ENCODE measurements around the gene CCDC187.

DNA sequence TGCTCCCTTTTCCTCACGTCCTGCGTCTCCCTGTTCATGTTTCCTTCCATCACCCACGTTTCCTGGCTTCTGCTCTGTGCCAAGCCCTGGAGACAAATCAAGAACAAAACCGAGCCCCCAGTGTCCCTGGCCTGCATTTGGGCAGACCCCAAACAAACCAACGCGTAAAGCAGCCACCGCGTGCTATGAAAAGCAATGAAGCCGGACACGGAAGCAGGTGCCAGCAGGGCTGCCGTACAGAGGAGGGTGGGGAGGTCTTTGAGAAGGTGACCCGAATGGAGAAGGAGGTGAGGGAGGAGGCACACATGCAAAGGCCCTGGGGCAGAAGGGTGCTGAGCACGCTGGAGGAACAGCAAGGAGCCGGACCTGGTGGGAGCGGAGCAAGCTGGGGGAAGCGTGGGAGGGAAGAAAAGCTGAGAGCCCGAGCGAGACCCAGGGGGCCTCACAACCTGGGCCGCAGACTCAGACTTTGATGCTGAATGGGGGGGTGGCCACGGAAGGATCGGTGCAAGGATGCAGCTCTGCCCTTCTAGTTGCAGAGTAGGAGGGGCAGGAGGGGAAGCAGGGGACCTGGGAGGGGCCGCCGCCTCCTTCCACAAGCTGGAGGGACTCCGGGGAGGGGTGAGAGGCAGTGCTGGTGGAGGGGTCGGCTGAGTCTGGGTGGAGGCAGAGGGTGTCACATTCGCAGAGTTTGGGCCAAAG lies 56.9 kb downstream of the CCDC187 start:
- TF ChIP-seq, protein P1, sequence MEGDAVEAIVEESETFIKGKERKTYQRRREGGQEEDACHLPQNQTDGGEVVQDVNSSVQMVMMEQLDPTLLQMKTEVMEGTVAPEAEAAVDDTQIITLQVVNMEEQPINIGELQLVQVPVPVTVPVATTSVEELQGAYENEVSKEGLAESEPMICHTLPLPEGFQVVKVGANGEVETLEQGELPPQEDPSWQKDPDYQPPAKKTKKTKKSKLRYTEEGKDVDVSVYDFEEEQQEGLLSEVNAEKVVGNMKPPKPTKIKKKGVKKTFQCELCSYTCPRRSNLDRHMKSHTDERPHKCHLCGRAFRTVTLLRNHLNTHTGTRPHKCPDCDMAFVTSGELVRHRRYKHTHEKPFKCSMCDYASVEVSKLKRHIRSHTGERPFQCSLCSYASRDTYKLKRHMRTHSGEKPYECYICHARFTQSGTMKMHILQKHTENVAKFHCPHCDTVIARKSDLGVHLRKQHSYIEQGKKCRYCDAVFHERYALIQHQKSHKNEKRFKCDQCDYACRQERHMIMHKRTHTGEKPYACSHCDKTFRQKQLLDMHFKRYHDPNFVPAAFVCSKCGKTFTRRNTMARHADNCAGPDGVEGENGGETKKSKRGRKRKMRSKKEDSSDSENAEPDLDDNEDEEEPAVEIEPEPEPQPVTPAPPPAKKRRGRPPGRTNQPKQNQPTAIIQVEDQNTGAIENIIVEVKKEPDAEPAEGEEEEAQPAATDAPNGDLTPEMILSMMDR (conservative IDR thresholded peaks at IDR 0.05), result no peak
- TF ChIP-seq EZH2 (IDR thresholded peaks at IDR 0.05; ENCODE audit: low read depth), result no peak
